OCI-LY3 (cell line): ENCODE measurements around the gene ARID5B.

Experiments used
- EZH2phosphoT487 ChIP-seq: fragments of 200-600 bp; shearing (Covaris generic); IDR thresholded peaks from 2 replicates; pipeline ENCODE4 v1.6.1; 2018; ENCODE audit warnings: antibody characterized with exemption, mixed run types, low read depth
- TF ChIP-seq, protein P1 (sequence below): fragments of 200-600, 300-600 bp; sonication (generic); IDR thresholded peaks from 2 replicates; pipeline ENCODE4 v1.5.1; 2014; ENCODE audit warnings: antibody characterized with exemption, low read length, low read depth

DNA sequence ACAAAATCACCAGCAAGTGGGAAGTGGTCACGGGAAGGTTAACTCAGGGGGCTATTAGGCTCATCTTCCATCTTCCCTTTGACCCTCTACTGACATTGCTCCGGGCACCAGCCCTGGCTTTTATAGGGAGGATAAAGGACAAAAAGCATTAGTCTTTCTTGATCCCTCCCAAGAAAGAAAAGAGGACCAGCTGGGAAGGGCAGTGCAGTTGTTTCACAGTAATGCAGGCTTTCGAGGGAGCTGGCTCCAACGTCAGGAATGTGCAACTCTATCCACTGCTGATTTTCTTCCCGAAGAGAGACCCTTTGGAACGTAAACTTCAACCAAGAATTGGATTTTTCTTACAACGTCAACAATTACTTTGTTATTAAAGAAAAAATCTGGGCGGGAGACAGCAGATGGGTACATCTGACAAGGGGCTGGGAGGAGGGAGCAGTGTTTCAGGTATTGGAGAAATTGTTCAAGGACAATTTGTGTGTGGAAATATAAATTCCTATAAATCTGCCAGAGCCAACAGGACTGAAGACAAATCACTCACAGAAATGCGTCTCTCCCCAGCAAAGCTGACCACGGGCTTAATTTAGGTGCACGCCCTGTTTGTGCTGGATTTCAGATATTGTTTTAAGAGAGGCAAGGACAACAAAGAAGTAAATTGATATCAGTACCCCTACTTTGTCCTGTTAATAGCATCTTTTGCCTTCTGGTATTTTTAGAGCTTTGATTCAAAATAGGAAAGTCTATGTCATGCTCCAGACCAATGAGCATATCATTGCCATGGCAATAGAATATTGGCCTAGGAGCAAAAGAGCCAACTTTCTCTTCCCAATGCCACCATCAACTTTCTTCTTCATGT is 23.4 kb upstream of the ARID5B start:
- TF ChIP-seq, protein P1, sequence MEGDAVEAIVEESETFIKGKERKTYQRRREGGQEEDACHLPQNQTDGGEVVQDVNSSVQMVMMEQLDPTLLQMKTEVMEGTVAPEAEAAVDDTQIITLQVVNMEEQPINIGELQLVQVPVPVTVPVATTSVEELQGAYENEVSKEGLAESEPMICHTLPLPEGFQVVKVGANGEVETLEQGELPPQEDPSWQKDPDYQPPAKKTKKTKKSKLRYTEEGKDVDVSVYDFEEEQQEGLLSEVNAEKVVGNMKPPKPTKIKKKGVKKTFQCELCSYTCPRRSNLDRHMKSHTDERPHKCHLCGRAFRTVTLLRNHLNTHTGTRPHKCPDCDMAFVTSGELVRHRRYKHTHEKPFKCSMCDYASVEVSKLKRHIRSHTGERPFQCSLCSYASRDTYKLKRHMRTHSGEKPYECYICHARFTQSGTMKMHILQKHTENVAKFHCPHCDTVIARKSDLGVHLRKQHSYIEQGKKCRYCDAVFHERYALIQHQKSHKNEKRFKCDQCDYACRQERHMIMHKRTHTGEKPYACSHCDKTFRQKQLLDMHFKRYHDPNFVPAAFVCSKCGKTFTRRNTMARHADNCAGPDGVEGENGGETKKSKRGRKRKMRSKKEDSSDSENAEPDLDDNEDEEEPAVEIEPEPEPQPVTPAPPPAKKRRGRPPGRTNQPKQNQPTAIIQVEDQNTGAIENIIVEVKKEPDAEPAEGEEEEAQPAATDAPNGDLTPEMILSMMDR: no peak
- TF ChIP-seq EZH2phosphoT487: no peak
